ENCODE measurements around the gene ADAMTSL1. TPM values are rescaled to one million over a fixed set of nuclear protein-coding genes. Genes with fewer than 3 reads are reported as not detected.
A peak's percentile ranks its signal among the peaks of the same experiment; 100 is the strongest.

ADAMTSL1 gene
- total RNA-seq, 1 experiment from 2014 or later, result 25.5 TPM

GRCh38 chr9:18811171-18811570, 337.2 kb downstream of the ADAMTSL1 start:
- DNase-seq (ENCODE audit: low spot score), result no peak

GRCh38 chr9:18819418-18819817, 345.5 kb downstream of the ADAMTSL1 start:
- no peak for DNase-seq (ENCODE audit: low spot score)

DNA sequence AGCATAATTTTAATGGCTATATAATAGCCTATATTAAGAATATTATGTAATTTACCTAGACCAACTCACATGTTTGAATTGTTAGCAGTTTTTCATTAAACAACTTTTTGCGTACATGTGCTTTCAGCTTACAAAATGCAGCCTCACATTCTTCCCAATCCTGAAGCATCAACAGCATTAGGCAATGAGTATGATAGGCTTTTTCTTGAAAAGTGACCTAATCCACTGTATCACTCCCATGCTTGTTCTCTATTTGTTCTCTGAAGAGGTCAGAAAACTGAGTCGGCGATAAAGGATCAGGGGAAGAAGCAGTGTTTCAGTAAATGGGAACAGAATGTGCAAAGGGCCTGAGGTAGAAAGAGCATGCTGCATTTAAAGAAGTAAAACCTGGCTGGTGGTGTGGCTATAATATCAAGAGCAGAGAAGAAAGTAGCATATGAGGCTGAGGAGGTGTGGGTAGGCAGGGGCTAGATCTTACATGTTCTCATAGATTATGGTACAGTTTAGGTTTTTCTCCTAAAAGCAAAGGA, 346.7 kb downstream of the ADAMTSL1 start:
- no peak for DNase-seq (ENCODE audit: low spot score)

DNA sequence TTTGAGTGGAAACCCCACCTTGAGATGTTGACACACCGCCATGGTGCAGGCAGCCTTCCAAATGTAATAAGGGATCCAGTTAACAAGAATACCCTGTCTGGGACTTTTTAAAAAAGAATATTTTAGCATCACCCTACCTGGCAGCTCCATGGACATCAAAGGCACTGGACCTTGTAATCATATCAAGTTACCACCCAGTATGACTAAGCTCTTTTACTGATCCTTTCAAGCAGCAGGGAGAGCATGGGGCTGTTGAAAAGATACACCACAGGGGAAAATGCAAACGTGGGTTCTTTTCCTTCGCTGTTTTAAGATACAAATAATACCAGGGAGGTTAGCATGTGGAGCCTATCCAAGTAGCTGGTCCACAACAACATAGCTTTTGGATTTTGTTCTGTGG, 347.8 kb downstream of the ADAMTSL1 start:
- peak; percentile 61 for DNase-seq (ENCODE audit: low spot score)

DNA sequence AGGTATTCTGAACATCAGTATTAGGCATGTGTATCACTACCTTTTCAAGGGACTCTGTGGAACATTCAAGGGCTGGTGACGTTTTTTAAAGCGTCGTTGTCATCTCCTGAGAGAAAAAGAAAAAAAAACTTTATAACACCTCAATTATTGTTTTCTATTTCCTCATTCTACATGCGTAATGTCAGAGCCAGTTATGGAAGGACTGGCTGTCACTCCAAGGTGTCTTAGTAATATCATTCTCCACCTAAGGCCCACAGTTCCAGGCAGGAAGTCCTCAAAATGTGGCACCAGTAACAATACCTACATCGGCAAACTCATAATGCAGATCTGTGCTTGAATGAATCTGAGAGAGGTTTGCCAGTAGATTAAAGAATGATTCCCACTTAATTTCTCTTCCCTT, 348.9 kb downstream of the ADAMTSL1 start:
- DNase-seq (ENCODE audit: low spot score), result no peak

- DNase-seq (ENCODE audit: low spot score), result peak; percentile 35
Measured at GRCh38 chr9:18824095-18824666, 350.2 kb downstream of the ADAMTSL1 start.

- DNase-seq (ENCODE audit: low spot score), result no peak
Measured at GRCh38 chr9:18825656-18826170, 351.8 kb downstream of the ADAMTSL1 start.

GRCh38 chr9:18826248-18826647, 352.3 kb downstream of the ADAMTSL1 start:
- DNase-seq (ENCODE audit: low spot score), result no peak

- DNase-seq (ENCODE audit: low spot score), result no peak
Measured at GRCh38 chr9:18829066-18829465, 355.1 kb downstream of the ADAMTSL1 start.

- DNase-seq (ENCODE audit: low spot score), result no peak
Measured at GRCh38 chr9:18829873-18830272, 355.9 kb downstream of the ADAMTSL1 start.

GRCh38 chr9:18834740-18835361, 360.9 kb downstream of the ADAMTSL1 start:
- DNase-seq (ENCODE audit: low spot score), result no peak

DNA sequence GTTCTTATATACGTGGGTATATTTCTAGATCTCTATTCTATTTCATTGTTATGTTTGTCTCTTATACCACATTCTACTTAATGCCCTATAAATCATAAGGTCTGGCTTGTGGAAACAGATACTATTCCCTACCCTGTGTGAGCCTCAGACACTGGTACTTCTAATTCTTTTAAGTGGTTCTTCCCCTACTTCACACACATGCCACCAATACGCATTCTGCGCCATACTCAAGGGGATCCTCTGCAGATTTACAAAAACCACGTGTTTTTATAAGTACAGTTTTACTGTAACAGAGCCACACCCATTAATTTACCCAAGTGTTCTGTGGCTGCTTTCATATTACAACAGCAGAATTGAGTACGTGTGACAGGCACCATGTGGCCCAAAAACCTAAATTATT, 363.4 kb downstream of the ADAMTSL1 start:
- no peak for DNase-seq (ENCODE audit: low spot score)

DNA sequence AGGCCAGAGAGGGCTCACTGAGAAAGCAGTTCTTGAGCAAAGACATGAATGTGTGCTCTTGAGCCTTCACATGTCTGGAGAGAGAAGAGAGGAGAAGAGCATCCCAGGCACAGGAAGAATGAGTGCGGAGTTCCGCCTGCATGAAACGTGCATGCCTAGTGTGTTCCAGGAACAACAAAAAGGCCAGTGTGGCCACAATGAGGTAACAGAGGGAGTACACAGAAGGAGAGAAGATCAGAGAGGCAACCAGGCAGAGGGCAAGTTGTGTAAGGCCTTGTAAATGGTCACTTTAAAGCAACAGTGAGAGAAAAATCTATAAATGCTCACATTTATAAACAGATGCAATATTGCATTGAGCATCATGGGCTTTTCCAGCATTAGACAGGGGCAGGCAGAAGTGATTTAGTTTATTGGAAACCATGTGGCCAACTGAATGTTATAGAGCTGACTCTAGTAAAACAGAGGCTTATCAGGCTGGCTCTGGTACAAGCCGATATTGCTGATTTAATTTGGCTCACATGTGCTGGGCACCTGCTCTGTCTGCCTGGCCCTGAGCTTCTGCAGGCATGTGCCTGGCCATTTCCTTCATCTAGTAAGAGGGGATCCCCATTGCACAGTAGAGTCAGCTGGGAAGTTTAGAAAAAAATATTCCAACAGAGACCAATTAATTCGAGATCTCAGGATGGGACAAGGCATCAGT, 373.8 kb downstream of the ADAMTSL1 start:
- DNase-seq (ENCODE audit: low spot score), result no peak

GRCh38 chr9:18848657-18849056, 374.7 kb downstream of the ADAMTSL1 start:
- no peak for DNase-seq (ENCODE audit: low spot score)

DNA sequence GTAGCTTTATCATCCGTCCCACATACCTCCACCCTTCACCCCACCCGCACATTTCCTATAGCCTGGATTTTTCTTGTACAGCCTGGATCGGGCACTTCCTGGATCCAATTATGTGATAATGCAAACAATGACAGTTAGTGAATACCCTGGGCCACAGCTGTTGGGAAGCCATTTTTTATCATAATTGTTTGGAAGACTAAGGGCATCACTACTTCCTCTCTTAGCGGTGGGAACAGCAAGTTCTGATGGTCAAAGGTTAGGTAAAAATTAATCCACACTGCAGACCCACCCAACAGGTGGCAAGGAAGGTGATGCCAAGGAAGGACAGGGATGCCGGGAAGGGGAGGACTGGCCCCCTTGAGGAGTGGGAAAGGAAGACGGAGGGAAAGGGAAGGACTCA, 375.3 kb downstream of the ADAMTSL1 start:
- DNase-seq (ENCODE audit: low spot score), result no peak

DNA sequence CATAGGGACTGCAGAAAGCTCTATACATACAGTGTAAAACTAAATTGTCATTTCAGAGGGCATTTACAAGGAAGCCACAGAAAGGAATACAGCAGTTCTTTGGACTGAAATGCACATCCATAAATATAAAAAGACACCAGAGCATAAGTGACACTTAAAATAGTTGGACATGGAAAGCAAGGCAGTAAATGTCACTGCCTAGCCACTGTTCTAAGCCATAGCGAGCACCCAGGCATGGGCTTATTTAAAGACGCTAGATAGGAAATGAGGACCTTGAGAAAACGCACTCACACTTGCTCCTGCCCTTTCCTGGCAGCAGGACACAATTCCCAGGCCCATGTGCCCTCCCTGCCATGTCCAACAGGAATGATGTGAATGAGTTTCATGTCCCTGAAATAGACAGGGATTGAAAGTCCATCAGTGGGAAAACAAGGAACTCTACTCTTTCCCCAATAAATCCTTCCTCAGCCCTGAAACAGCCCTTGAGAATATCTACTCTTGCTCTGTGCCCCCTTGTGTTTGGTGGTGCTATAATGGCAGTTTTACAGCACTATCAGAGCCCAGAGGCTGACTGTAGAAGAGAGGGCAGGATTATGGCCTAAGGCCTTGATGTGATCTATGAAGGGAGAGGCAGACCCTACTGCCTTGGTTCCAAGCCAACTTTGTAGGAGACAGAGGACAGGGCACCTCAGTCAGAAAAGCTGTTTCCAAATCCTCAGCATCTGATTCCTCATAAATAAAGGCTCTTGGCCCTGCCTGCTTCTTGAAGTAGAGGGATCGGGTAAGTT, 376.1 kb downstream of the ADAMTSL1 start:
- no peak for DNase-seq (ENCODE audit: low spot score)

DNA sequence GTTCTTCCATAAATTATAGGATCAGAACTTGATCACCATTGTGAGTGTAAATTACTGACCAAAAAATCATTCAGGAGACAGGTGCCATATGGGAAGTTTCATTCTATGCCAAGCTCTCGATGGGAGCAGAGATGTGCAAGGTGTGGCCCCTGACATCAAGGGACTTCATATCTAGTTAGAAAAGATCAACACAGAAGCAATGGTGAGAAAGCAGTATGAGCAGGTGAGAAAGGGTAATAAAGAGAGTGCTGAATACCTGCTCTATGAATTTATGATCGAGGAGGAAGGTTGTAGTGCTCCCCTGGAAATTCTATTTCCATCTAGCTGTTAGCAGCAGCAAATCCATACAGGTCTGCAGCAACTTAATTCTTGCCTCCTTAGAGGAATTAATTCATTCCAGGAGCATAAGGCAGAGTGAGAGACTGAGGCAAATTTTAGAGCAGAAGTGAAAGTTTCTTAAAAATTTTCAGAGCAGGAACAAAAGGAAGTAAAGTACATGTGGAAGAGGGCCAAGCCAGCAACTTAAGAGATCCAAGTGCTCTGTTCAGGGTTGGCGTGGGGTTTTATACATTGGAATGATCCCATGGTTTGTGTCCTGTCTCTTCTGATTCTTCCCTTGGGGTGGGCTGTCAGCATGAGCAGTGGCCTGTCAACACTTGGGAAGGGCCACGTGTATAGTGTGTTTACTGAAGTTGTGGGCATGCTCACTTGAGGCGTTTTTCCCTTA, 377.3 kb downstream of the ADAMTSL1 start:
- no peak for DNase-seq (ENCODE audit: low spot score)

GRCh38 chr9:18855656-18856055, 381.7 kb downstream of the ADAMTSL1 start:
- DNase-seq (ENCODE audit: low spot score), result no peak

- DNase-seq (ENCODE audit: low spot score), result no peak
Measured at GRCh38 chr9:18857334-18857733, 383.4 kb downstream of the ADAMTSL1 start.

- no peak for DNase-seq (ENCODE audit: low spot score)
Measured at GRCh38 chr9:18857769-18858168, 383.8 kb downstream of the ADAMTSL1 start.

Measured in H4 (cell line).